Endothelial cell (in vitro differentiated cells): ENCODE data around the gene PEX14. TPM values are rescaled to one million over a fixed set of nuclear protein-coding genes. Genes with fewer than 3 reads are reported as not detected.

ENCODE experiments used
- DNase-seq: peaks from one replicate; pipeline ENCODE4 v3.0.0; 2021; ENCODE audit warnings: low spot score
- H3K27ac Mint-ChIP-seq: one replicate; pipeline ENCODE4 v1.8.0; 2021; ENCODE audit warnings: mixed read lengths, inconsistent platforms; ENCODE audit not compliant: unreplicated experiment
- H3K27me3 Mint-ChIP-seq: one replicate; pipeline ENCODE4 v1.8.0; 2021; ENCODE audit warnings: mild to moderate bottlenecking, moderate library complexity, mixed read lengths, inconsistent platforms; ENCODE audit not compliant: unreplicated experiment
- H3K36me3 Mint-ChIP-seq: one replicate; pipeline ENCODE4 v1.8.0; 2021; ENCODE audit warnings: mild to moderate bottlenecking, low read depth, mixed read lengths, inconsistent platforms; ENCODE audit not compliant: unreplicated experiment
- H3K4me1 Mint-ChIP-seq: one replicate; pipeline ENCODE4 v1.8.0; 2021; ENCODE audit warnings: mild to moderate bottlenecking, mixed read lengths, inconsistent platforms; ENCODE audit not compliant: unreplicated experiment
- H3K4me3 Mint-ChIP-seq: one replicate; pipeline ENCODE4 v1.8.0; 2021; ENCODE audit warnings: mild to moderate bottlenecking, mixed read lengths, inconsistent platforms; ENCODE audit not compliant: unreplicated experiment
- H3K9me3 Mint-ChIP-seq: one replicate; pipeline ENCODE4 v1.8.0; 2021; ENCODE audit warnings: mixed read lengths, inconsistent platforms; ENCODE audit not compliant: unreplicated experiment
- total RNA-seq: library from RNA; stranded (reverse); fragmentation: NEBNext Ultra II Directional; extraction: Animal tissue kit (Norgen Biotek cat#: 25700); gene quantifications from one replicate; pipeline ENCODE4 v1.2.1, GENCODE V29; 2021; ENCODE audit not compliant: unreplicated experiment
- TF ChIP-seq, protein P1 (sequence below): fragments of 200-600 bp; sonication (generic); IDR thresholded peaks from one replicate; pipeline ENCODE4 v1.5.0; 2021; ENCODE audit warnings: antibody characterized with exemption; ENCODE audit not compliant: unreplicated experiment

The PEX14 gene
- total RNA-seq, 1 donor from 2014 or later: 20.9 TPM

- Mint-ChIP-seq H3K4me1 (peaks cover 14% of the 10 kb centered on the region), H3K36me3 (no peaks in the 10 kb centered on the region), H3K27me3 (no peaks in the 10 kb centered on the region), H3K27ac (no peak overlapping the region), H3K4me3 (no peak overlapping the region), H3K9me3 (no peaks in the 10 kb centered on the region)
- DNase-seq: no peak
- TF ChIP-seq, protein P1, sequence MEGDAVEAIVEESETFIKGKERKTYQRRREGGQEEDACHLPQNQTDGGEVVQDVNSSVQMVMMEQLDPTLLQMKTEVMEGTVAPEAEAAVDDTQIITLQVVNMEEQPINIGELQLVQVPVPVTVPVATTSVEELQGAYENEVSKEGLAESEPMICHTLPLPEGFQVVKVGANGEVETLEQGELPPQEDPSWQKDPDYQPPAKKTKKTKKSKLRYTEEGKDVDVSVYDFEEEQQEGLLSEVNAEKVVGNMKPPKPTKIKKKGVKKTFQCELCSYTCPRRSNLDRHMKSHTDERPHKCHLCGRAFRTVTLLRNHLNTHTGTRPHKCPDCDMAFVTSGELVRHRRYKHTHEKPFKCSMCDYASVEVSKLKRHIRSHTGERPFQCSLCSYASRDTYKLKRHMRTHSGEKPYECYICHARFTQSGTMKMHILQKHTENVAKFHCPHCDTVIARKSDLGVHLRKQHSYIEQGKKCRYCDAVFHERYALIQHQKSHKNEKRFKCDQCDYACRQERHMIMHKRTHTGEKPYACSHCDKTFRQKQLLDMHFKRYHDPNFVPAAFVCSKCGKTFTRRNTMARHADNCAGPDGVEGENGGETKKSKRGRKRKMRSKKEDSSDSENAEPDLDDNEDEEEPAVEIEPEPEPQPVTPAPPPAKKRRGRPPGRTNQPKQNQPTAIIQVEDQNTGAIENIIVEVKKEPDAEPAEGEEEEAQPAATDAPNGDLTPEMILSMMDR: no peak
These were observed 46.9 kb downstream of the PEX14 start for GRCh38 chr1:10521537-10522157.

- no peak for DNase-seq
- Mint-ChIP-seq H3K36me3 (no peaks in the 10 kb centered on the region), H3K4me3 (no peak overlapping the region), H3K27ac (no peak overlapping the region), H3K9me3 (no peaks in the 10 kb centered on the region), H3K27me3 (no peaks in the 10 kb centered on the region), H3K4me1 (peaks cover 12% of the 10 kb centered on the region)
- TF ChIP-seq, protein P1: no peak
These were observed 47.6 kb downstream of the PEX14 start for GRCh38 chr1:10522322-10522860.

DNA sequence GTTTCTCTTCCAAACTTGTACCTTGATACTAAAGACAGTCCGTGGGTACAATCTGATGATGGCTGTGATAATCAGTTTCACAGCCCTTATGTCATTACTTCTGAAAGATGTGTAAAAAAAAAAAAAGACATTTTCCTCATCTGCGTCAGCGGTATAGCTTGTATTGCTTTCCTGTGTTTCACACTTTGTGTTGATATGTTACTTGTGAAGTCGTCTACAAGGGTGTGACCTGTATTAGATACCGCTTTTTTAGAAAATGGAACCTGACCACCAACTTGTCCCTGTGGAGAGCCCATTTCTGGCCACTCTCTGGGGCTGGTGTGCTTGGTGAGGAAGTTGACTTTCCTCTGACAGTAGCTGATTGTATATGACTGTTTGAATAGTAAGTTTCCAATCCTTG lies 50.5 kb downstream of the PEX14 start:
- Mint-ChIP-seq H3K27ac (no peak overlapping the region), H3K4me1 (peaks cover 31% of the 10 kb centered on the region), H3K9me3 (no peaks in the 10 kb centered on the region), H3K36me3 (no peaks in the 10 kb centered on the region), H3K4me3 (no peak overlapping the region), H3K27me3 (peaks cover 1% of the 10 kb centered on the region)
- TF ChIP-seq, protein P1: no peak
- DNase-seq: no peak

- TF ChIP-seq, protein P1: no peak
- H3K4me1 Mint-ChIP-seq: peaks cover 40% of the 10 kb centered on the region
- peak overlapping the region; percentile 64 for H3K27ac Mint-ChIP-seq
These were observed 53.6 kb downstream of the PEX14 start for GRCh38 chr1:10528066-10529014.

DNA sequence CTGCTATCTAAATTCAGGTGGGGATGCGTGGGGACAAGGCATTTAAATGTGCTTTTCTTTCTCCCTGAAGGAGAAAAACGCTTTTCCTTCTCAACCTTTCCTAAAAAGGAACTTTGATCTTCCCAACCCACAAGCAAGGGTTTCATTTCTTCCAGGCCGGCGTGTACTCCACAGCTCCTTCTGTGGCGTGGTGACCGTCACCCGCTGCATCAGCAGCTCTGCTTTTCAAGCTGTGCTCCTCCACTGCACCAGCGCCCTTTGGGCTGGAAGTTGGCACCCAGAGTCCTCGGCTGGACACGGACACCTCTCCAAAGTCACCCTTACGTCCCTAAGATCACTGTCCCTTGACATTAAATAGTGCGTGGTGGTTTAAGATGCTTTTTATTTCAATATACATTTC lies 54.3 kb downstream of the PEX14 start:
- no peaks in the 10 kb centered on the region for H3K36me3 Mint-ChIP-seq
- H3K9me3 Mint-ChIP-seq: no peaks in the 10 kb centered on the region
- H3K4me3 Mint-ChIP-seq: no peak overlapping the region
- TF ChIP-seq, protein P1: no peak
- no peak for DNase-seq
- H3K4me1 Mint-ChIP-seq: peaks cover 40% of the 10 kb centered on the region
- peak overlapping the region; percentile 94 for H3K27ac Mint-ChIP-seq
- peaks cover 7% of the 10 kb centered on the region for H3K27me3 Mint-ChIP-seq

More at GRCh38 chr1:10528066-10529014, 53.6 kb downstream of the PEX14 start:
- Mint-ChIP-seq H3K27me3 (peaks cover 7% of the 10 kb centered on the region), H3K36me3 (no peaks in the 10 kb centered on the region), H3K4me3 (no peak overlapping the region), H3K9me3 (no peaks in the 10 kb centered on the region)
- no peak for DNase-seq
